GM12878 (cell line): ENCODE data around the gene ITGAL. TPM values are rescaled to one million over a fixed set of nuclear protein-coding genes. Genes with fewer than 3 reads are reported as not detected.

Experiments
- BCL11A ChIP-seq: IDR thresholded peaks from 2 replicates; pipeline ENCODE4 v1.6.1; 2011; ENCODE audit warnings: low read depth, low read length
- GATAD2B ChIP-seq: fragments of 450-650 bp; conservative IDR thresholded peaks from 2 replicates; pipeline ENCODE4 v1.6.1; 2017; ENCODE audit warnings: low read depth, mild to moderate bottlenecking, moderate library complexity
- IRF5 ChIP-seq: fragments of 450-650 bp; IDR thresholded peaks from 2 replicates; pipeline ENCODE4 v1.6.1; 2017; ENCODE audit warnings: borderline replicate concordance
- JUNB ChIP-seq: IDR thresholded peaks from 2 replicates; pipeline ENCODE4 v1.6.1; 2016; ENCODE audit warnings: antibody characterized with exemption, mild to moderate bottlenecking
- MTA2 ChIP-seq: fragments of 450-650 bp; IDR thresholded peaks from 2 replicates; pipeline ENCODE4 v1.6.1; 2016; ENCODE audit warnings: low read depth, mild to moderate bottlenecking, moderate library complexity
- MXI1 ChIP-seq: fragments of 150-350 bp; IDR thresholded peaks from 2 replicates; pipeline ENCODE4 v1.6.1; 2011; ENCODE audit warnings: low read depth, mild to moderate bottlenecking, inconsistent platforms, low read length, improper control_type of control experiment
- NBN ChIP-seq: fragments of 450-650 bp; IDR thresholded peaks from 2 replicates; pipeline ENCODE4 v1.6.1; 2016
- NFYA ChIP-seq: IDR thresholded peaks from 2 replicates; pipeline ENCODE4 v1.6.1; 2011; ENCODE audit warnings: low read depth, mild to moderate bottlenecking, low read length, improper control_type of control experiment, borderline replicate concordance
- NKRF ChIP-seq: fragments of 450-650 bp; conservative IDR thresholded peaks from 2 replicates; pipeline ENCODE4 v1.6.1; 2017; ENCODE audit warnings: mild to moderate bottlenecking, moderate library complexity
- SMARCA5 ChIP-seq: fragments of 450-650 bp; IDR thresholded peaks from 2 replicates; pipeline ENCODE4 v1.6.1; 2017; ENCODE audit warnings: mild to moderate bottlenecking
- SMC3 ChIP-seq: IDR thresholded peaks from 2 replicates; pipeline ENCODE4 v1.6.1; 2011; ENCODE audit warnings: low read length, improper control_type of control experiment, borderline replicate concordance
- SUPT20H ChIP-seq: IDR thresholded peaks from 2 replicates; pipeline ENCODE4 v1.6.1; 2011; ENCODE audit warnings: low read depth, mild to moderate bottlenecking, low read length, moderate library complexity, borderline replicate concordance; ENCODE audit not compliant: control insufficient read depth
- TARDBP ChIP-seq: IDR thresholded peaks from 2 replicates; pipeline ENCODE4 v1.6.1; 2016; ENCODE audit warnings: borderline replicate concordance
- YY1 ChIP-seq: IDR thresholded peaks from 2 replicates; pipeline ENCODE4 v1.6.1; 2011; ENCODE audit warnings: low read depth, mild to moderate bottlenecking, low read length
- polyA plus RNA-seq, 11 experiments: library from polyadenylated mRNA; depleted of rRNA in 4 of 11; unstranded in 6 of 11; stranded (reverse) in 5 of 11; fragments of >200 nt; fragmentation: Nextera tagmentation in 4 of 11; fragmentation: Illumina TruSeq in 1 of 11; extraction: Ambion mirVana in 4 of 11; extraction: Trizol in 1 of 11; gene quantifications; 1 replicate in 1 of 11; 2 replicates in 10 of 11; pipeline versions ENCODE4 v1.2.1 to v1.2.3, GENCODE V29; 2011 to 2016; ENCODE audit warnings: inconsistent platforms in 2 of 11, missing spikeins in 2 of 11, low read depth in 1 of 11
- total RNA-seq, 4 experiments: library from RNA; depleted of rRNA in 3 of 4; stranded (reverse); fragments of >200 nt in 3 of 4; fragmentation: Illumina TruSeq in 1 of 4; extraction: Trizol in 1 of 4; gene quantifications; 2 replicates each; pipeline versions ENCODE4 v1.2.1 to v1.2.3, GENCODE V29; 2013 to 2021
- TF ChIP-seq, protein P1 (sequence below): fragments of 450-650 bp; IDR thresholded peaks from 2 replicates; pipeline ENCODE4 v1.6.1; 2016; ENCODE audit warnings: mild to moderate bottlenecking
- TF ChIP-seq, protein P2 (sequence below): fragments of 450-650 bp; IDR thresholded peaks from 2 replicates; pipeline ENCODE4 v1.6.1; 2017; ENCODE audit warnings: antibody characterized with exemption, mild to moderate bottlenecking, moderate library complexity
- TF ChIP-seq, protein P3 (sequence below): IDR thresholded peaks from 2 replicates; pipeline ENCODE4 v1.6.1; 2011; ENCODE audit warnings: low read depth, low read length, improper control_type of control experiment, borderline replicate concordance

ITGAL gene
- total and polyA plus RNA-seq, 10 of the 15 experiments (the other 5 are each of a cell fraction or from before 2014, with no cell fraction given) = 10.7 to 170 (median 96.9) TPM

DNA sequence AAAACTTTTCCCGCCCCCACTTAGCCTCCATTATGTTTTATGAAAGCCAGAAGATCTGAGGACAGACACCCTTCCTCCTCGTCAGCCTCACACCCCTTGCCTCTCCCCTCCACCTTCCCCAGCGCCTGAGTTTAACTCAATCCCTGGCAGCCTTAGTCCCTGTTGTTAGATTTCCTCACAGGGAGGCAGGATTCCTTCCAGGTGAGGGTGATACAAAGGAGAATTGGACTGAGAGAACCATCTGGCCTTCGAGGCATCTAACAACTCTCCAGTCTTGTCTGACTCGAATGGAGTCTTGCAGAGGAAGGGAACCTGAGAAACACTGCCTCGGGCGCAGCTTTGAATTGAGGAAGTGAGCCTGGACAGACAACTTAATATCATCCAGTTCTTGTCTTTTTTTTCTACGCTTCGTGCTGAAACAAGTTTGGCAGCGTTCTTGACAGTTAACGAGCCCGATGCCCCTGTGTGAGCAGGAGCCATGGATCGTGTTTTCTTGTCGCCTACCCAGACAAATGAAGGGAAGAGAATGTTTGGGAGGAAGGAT lies 55.2 kb downstream of the ITGAL start (continued):
- TF ChIP-seq, protein P1, sequence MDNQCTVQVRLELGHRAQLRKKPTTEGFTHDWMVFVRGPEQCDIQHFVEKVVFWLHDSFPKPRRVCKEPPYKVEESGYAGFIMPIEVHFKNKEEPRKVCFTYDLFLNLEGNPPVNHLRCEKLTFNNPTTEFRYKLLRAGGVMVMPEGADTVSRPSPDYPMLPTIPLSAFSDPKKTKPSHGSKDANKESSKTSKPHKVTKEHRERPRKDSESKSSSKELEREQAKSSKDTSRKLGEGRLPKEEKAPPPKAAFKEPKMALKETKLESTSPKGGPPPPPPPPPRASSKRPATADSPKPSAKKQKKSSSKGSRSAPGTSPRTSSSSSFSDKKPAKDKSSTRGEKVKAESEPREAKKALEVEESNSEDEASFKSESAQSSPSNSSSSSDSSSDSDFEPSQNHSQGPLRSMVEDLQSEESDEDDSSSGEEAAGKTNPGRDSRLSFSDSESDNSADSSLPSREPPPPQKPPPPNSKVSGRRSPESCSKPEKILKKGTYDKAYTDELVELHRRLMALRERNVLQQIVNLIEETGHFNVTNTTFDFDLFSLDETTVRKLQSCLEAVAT = peak; percentile 42; the same call in 1 of the 2 replicates
- TF ChIP-seq GATAD2B (peak; percentile 18), NKRF (peak; percentile 26; the same call in 1 of the 2 replicates), SMC3 (0 out of 2 replicates have a peak, but pooled peaks have one; percentile 2), NFYA (no peak), YY1 (no peak), IRF5 (no peak), NBN (0 out of 2 replicates have a peak, but pooled peaks have one; percentile 45), BCL11A (no peak), SMARCA5 (peak; percentile 71), MTA2 (no peak), SUPT20H (no peak), JUNB (no peak), MXI1 (0 out of 2 replicates have a peak, but pooled peaks have one; percentile 7), TARDBP (no peak)
- TF ChIP-seq, protein P2, sequence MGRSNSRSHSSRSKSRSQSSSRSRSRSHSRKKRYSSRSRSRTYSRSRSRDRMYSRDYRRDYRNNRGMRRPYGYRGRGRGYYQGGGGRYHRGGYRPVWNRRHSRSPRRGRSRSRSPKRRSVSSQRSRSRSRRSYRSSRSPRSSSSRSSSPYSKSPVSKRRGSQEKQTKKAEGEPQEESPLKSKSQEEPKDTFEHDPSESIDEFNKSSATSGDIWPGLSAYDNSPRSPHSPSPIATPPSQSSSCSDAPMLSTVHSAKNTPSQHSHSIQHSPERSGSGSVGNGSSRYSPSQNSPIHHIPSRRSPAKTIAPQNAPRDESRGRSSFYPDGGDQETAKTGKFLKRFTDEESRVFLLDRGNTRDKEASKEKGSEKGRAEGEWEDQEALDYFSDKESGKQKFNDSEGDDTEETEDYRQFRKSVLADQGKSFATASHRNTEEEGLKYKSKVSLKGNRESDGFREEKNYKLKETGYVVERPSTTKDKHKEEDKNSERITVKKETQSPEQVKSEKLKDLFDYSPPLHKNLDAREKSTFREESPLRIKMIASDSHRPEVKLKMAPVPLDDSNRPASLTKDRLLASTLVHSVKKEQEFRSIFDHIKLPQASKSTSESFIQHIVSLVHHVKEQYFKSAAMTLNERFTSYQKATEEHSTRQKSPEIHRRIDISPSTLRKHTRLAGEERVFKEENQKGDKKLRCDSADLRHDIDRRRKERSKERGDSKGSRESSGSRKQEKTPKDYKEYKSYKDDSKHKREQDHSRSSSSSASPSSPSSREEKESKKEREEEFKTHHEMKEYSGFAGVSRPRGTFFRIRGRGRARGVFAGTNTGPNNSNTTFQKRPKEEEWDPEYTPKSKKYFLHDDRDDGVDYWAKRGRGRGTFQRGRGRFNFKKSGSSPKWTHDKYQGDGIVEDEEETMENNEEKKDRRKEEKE = no peak
- TF ChIP-seq, protein P3, sequence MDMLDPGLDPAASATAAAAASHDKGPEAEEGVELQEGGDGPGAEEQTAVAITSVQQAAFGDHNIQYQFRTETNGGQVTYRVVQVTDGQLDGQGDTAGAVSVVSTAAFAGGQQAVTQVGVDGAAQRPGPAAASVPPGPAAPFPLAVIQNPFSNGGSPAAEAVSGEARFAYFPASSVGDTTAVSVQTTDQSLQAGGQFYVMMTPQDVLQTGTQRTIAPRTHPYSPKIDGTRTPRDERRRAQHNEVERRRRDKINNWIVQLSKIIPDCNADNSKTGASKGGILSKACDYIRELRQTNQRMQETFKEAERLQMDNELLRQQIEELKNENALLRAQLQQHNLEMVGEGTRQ = no peak
